WTC11 (cell line): ENCODE data around the gene CBX1. TPM values are rescaled to one million over a fixed set of nuclear protein-coding genes. Genes with fewer than 3 reads are reported as not detected.

Experiments
- ATAC-seq: fragments of 200-7000 bp; cut with Tn5 transposase; 2 replicates; pipeline ENCODE4 v1.10.0; 2021; ENCODE audit warnings: mild to moderate bottlenecking, moderate library complexity
- CTCF ChIA-PET: fragments of 300-600 bp; sonication (Branson Sonifier 250); formaldehyde crosslinking; loops from one replicate; lab custom pipeline; 2021; ENCODE audit warnings: antibody characterized with exemption; lab: Charles Lee
- POLR2A ChIA-PET: fragments of 350-600 bp; sonication (Branson Sonifier 250); formaldehyde crosslinking; loops from one replicate; lab custom pipeline; 2021; ENCODE audit warnings: antibody characterized with exemption; lab: Charles Lee
- DNase-seq: peaks from one replicate; pipeline ENCODE4 v3.0.0; 2021; ENCODE audit warnings: low spot score
- H3K27ac Mint-ChIP-seq: 2 replicates; pipeline ENCODE4 v1.8.0; 2021; ENCODE audit warnings: mixed read lengths
- H3K27me3 Mint-ChIP-seq: 2 replicates; pipeline ENCODE4 v1.8.0; 2021; ENCODE audit warnings: low read depth, mild to moderate bottlenecking, moderate library complexity, mixed read lengths
- H3K36me3 Mint-ChIP-seq: 2 replicates; pipeline ENCODE4 v1.8.0; 2021; ENCODE audit warnings: mixed read lengths
- H3K4me1 Mint-ChIP-seq: 2 replicates; pipeline ENCODE4 v1.8.0; 2022; ENCODE audit warnings: mixed read lengths
- H3K4me3 Mint-ChIP-seq: 2 replicates; pipeline ENCODE4 v1.8.0; 2021; ENCODE audit warnings: mild to moderate bottlenecking, moderate library complexity, mixed read lengths
- H3K9me3 Mint-ChIP-seq: 2 replicates; pipeline ENCODE4 v1.8.0; 2021; ENCODE audit warnings: mixed read lengths
- CREM ChIP-seq: sonication (generic); formaldehyde crosslinking; IDR thresholded peaks from 2 replicates; pipeline ENCODE4 v1.8.1; 2022; ENCODE audit warnings: mild to moderate bottlenecking, missing genetic modification reagents, moderate library complexity
- ESRRA ChIP-seq: sonication (generic); formaldehyde crosslinking; IDR thresholded peaks from 2 replicates; pipeline ENCODE4 v1.8.1; 2022; ENCODE audit warnings: mild to moderate bottlenecking, missing genetic modification reagents, borderline replicate concordance
- FOXK1 ChIP-seq: sonication (generic); formaldehyde crosslinking; IDR thresholded peaks from 2 replicates; pipeline ENCODE4 v1.8.0; 2022; ENCODE audit warnings: mild to moderate bottlenecking, moderate library complexity, missing genetic modification reagents
- GRHL2 ChIP-seq: fragments of 250-450 bp; sonication (Bioruptor Pico); IDR thresholded peaks from 2 replicates; pipeline ENCODE4 v1.8.0; 2022; ENCODE audit warnings: mild to moderate bottlenecking, moderate library complexity; ENCODE audit not compliant: insufficient replicate concordance, severe bottlenecking
- HMGA2 ChIP-seq: fragments of 250-450 bp; sonication (Bioruptor Pico); IDR thresholded peaks from 2 replicates; pipeline ENCODE4 v1.4.0; 2021; ENCODE audit warnings: mild to moderate bottlenecking, moderate library complexity
- NR1H2 ChIP-seq: sonication (generic); formaldehyde crosslinking; IDR thresholded peaks from 2 replicates; pipeline ENCODE4 v1.9.0; 2021; ENCODE audit warnings: mild to moderate bottlenecking, moderate library complexity, missing genetic modification reagents
- SMAD4 ChIP-seq: sonication (generic); formaldehyde crosslinking; IDR thresholded peaks from 2 replicates; pipeline ENCODE4 v1.8.0; 2022; ENCODE audit warnings: mild to moderate bottlenecking, missing genetic modification reagents
- TP53 ChIP-seq: sonication (generic); formaldehyde crosslinking; IDR thresholded peaks from 2 replicates; pipeline ENCODE4 v1.8.1; 2023; ENCODE audit warnings: mild to moderate bottlenecking, missing genetic modification reagents
- ZBTB21 ChIP-seq: sonication (generic); formaldehyde crosslinking; IDR thresholded peaks from 2 replicates; pipeline ENCODE4 v1.8.1; 2023; ENCODE audit warnings: mild to moderate bottlenecking, missing genetic modification reagents, borderline replicate concordance
- ZNF232 ChIP-seq: sonication (generic); formaldehyde crosslinking; IDR thresholded peaks from 2 replicates; pipeline ENCODE4 v1.8.0; 2022; ENCODE audit warnings: mild to moderate bottlenecking, missing genetic modification reagents
- ZNF416 ChIP-seq: fragments of 250-450 bp; sonication (Bioruptor Pico); IDR thresholded peaks from 2 replicates; pipeline ENCODE4 v1.9.0; 2021; ENCODE audit warnings: mild to moderate bottlenecking, inconsistent platforms
- total RNA-seq: library from RNA; stranded (reverse); gene quantifications from 3 replicates; pipeline ENCODE4 v1.2.3, GENCODE V29; 2021
- TF ChIP-seq, protein P1 (sequence below): sonication (generic); formaldehyde crosslinking; IDR thresholded peaks from 2 replicates; pipeline ENCODE4 v1.8.1; 2023; ENCODE audit warnings: mild to moderate bottlenecking, missing genetic modification reagents, borderline replicate concordance
- TF ChIP-seq, protein P2 (sequence below): fragments of 250-450 bp; sonication (Bioruptor Pico); IDR thresholded peaks from 2 replicates; pipeline ENCODE4 v1.8.0; 2021; ENCODE audit warnings: mild to moderate bottlenecking
- TF ChIP-seq, protein P3 (sequence below): sonication (generic); formaldehyde crosslinking; IDR thresholded peaks from 2 replicates; pipeline ENCODE4 v1.8.1; 2023; ENCODE audit warnings: mild to moderate bottlenecking, missing genetic modification reagents
- TF ChIP-seq, protein P4 (sequence below): sonication (generic); formaldehyde crosslinking; IDR thresholded peaks from 2 replicates; pipeline ENCODE4 v1.8.1; 2022; ENCODE audit warnings: mild to moderate bottlenecking, missing genetic modification reagents, moderate library complexity, borderline replicate concordance
- TF ChIP-seq, protein P5 (sequence below): sonication (generic); formaldehyde crosslinking; IDR thresholded peaks from 2 replicates; pipeline ENCODE4 v1.8.0; 2022; ENCODE audit warnings: mild to moderate bottlenecking, missing genetic modification reagents
- TF ChIP-seq, protein P6 (sequence below): sonication (generic); formaldehyde crosslinking; IDR thresholded peaks from 2 replicates; pipeline ENCODE4 v1.8.1; 2023; ENCODE audit warnings: mild to moderate bottlenecking, missing genetic modification reagents
- TF ChIP-seq, protein P7 (sequence below): sonication (generic); formaldehyde crosslinking; conservative IDR thresholded peaks from 2 replicates; pipeline ENCODE4 v1.8.1; 2023; ENCODE audit warnings: mild to moderate bottlenecking, low read depth, missing genetic modification reagents, moderate library complexity

The CBX1 gene
- total RNA-seq, 1 experiment from 2014 or later = 162 TPM

DNA sequence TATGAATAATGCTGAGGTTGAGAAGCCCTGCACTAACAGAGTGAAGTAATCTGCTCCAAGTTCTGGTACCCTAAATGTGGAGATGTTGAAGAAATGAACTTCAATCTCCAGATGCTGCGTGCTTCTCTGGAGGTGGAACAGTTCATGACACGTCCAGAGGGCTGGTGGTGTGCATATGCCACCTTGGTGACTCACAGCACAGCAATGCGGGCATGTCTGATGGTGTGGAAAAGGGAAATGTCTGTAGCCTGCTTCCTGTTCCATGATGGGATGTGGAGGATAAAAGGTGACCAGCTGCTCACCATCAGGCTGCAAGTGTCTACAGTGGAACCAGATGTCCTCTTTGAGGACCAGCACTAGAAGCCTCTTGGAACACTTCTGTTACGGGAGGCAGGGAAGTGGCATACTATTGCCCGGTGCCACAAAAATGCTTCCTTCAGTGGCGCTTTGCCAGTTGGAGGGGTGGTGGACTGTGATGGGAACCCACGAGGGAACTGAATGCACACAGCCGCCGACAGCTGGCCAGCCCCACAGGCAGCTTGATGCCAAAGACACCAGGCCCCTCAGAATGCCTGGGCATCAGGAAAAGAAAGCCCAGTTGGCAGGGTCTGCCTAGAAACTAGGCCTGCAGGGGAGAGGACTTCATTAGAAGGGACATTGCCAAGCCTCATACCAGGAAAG, 26.2 kb upstream of the CBX1 start:
- H3K27ac Mint-ChIP-seq = no peak overlapping the region
- TF ChIP-seq GRHL2 = no peak
- TF ChIP-seq HMGA2 = no peak
- TF ChIP-seq, protein P1, sequence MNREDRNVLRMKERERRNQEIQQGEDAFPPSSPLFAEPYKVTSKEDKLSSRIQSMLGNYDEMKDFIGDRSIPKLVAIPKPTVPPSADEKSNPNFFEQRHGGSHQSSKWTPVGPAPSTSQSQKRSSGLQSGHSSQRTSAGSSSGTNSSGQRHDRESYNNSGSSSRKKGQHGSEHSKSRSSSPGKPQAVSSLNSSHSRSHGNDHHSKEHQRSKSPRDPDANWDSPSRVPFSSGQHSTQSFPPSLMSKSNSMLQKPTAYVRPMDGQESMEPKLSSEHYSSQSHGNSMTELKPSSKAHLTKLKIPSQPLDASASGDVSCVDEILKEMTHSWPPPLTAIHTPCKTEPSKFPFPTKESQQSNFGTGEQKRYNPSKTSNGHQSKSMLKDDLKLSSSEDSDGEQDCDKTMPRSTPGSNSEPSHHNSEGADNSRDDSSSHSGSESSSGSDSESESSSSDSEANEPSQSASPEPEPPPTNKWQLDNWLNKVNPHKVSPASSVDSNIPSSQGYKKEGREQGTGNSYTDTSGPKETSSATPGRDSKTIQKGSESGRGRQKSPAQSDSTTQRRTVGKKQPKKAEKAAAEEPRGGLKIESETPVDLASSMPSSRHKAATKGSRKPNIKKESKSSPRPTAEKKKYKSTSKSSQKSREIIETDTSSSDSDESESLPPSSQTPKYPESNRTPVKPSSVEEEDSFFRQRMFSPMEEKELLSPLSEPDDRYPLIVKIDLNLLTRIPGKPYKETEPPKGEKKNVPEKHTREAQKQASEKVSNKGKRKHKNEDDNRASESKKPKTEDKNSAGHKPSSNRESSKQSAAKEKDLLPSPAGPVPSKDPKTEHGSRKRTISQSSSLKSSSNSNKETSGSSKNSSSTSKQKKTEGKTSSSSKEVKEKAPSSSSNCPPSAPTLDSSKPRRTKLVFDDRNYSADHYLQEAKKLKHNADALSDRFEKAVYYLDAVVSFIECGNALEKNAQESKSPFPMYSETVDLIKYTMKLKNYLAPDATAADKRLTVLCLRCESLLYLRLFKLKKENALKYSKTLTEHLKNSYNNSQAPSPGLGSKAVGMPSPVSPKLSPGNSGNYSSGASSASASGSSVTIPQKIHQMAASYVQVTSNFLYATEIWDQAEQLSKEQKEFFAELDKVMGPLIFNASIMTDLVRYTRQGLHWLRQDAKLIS (CRISPR knock-in tag) = no peak
- TF ChIP-seq, protein P2, sequence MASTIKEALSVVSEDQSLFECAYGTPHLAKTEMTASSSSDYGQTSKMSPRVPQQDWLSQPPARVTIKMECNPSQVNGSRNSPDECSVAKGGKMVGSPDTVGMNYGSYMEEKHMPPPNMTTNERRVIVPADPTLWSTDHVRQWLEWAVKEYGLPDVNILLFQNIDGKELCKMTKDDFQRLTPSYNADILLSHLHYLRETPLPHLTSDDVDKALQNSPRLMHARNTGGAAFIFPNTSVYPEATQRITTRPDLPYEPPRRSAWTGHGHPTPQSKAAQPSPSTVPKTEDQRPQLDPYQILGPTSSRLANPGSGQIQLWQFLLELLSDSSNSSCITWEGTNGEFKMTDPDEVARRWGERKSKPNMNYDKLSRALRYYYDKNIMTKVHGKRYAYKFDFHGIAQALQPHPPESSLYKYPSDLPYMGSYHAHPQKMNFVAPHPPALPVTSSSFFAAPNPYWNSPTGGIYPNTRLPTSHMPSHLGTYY (CRISPR knock-in tag) = no peak
- TF ChIP-seq, protein P3, sequence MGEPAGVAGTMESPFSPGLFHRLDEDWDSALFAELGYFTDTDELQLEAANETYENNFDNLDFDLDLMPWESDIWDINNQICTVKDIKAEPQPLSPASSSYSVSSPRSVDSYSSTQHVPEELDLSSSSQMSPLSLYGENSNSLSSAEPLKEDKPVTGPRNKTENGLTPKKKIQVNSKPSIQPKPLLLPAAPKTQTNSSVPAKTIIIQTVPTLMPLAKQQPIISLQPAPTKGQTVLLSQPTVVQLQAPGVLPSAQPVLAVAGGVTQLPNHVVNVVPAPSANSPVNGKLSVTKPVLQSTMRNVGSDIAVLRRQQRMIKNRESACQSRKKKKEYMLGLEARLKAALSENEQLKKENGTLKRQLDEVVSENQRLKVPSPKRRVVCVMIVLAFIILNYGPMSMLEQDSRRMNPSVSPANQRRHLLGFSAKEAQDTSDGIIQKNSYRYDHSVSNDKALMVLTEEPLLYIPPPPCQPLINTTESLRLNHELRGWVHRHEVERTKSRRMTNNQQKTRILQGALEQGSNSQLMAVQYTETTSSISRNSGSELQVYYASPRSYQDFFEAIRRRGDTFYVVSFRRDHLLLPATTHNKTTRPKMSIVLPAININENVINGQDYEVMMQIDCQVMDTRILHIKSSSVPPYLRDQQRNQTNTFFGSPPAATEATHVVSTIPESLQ = no peak
- TF ChIP-seq ZNF232 (CRISPR knock-in tag) = no peak
- TF ChIP-seq SMAD4 (CRISPR knock-in tag) = no peak
- TF ChIP-seq, protein P4, sequence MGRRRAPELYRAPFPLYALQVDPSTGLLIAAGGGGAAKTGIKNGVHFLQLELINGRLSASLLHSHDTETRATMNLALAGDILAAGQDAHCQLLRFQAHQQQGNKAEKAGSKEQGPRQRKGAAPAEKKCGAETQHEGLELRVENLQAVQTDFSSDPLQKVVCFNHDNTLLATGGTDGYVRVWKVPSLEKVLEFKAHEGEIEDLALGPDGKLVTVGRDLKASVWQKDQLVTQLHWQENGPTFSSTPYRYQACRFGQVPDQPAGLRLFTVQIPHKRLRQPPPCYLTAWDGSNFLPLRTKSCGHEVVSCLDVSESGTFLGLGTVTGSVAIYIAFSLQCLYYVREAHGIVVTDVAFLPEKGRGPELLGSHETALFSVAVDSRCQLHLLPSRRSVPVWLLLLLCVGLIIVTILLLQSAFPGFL (CRISPR knock-in tag) = no peak
- no peak for TF ChIP-seq CREM
- TF ChIP-seq TP53 (CRISPR knock-in tag) = no peak
- TF ChIP-seq ESRRA = no peak
- no peak for TF ChIP-seq ZNF416 (CRISPR knock-in tag)
- TF ChIP-seq, protein P5, sequence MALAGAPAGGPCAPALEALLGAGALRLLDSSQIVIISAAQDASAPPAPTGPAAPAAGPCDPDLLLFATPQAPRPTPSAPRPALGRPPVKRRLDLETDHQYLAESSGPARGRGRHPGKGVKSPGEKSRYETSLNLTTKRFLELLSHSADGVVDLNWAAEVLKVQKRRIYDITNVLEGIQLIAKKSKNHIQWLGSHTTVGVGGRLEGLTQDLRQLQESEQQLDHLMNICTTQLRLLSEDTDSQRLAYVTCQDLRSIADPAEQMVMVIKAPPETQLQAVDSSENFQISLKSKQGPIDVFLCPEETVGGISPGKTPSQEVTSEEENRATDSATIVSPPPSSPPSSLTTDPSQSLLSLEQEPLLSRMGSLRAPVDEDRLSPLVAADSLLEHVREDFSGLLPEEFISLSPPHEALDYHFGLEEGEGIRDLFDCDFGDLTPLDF (CRISPR knock-in tag) = no peak
- TF ChIP-seq NR1H2 = no peak
- TF ChIP-seq, protein P6, sequence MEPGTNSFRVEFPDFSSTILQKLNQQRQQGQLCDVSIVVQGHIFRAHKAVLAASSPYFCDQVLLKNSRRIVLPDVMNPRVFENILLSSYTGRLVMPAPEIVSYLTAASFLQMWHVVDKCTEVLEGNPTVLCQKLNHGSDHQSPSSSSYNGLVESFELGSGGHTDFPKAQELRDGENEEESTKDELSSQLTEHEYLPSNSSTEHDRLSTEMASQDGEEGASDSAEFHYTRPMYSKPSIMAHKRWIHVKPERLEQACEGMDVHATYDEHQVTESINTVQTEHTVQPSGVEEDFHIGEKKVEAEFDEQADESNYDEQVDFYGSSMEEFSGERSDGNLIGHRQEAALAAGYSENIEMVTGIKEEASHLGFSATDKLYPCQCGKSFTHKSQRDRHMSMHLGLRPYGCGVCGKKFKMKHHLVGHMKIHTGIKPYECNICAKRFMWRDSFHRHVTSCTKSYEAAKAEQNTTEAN = no peak
- TF ChIP-seq ZBTB21 (CRISPR knock-in tag) = no peak
- no peak for TF ChIP-seq FOXK1 (CRISPR knock-in tag)
- TF ChIP-seq, protein P7, sequence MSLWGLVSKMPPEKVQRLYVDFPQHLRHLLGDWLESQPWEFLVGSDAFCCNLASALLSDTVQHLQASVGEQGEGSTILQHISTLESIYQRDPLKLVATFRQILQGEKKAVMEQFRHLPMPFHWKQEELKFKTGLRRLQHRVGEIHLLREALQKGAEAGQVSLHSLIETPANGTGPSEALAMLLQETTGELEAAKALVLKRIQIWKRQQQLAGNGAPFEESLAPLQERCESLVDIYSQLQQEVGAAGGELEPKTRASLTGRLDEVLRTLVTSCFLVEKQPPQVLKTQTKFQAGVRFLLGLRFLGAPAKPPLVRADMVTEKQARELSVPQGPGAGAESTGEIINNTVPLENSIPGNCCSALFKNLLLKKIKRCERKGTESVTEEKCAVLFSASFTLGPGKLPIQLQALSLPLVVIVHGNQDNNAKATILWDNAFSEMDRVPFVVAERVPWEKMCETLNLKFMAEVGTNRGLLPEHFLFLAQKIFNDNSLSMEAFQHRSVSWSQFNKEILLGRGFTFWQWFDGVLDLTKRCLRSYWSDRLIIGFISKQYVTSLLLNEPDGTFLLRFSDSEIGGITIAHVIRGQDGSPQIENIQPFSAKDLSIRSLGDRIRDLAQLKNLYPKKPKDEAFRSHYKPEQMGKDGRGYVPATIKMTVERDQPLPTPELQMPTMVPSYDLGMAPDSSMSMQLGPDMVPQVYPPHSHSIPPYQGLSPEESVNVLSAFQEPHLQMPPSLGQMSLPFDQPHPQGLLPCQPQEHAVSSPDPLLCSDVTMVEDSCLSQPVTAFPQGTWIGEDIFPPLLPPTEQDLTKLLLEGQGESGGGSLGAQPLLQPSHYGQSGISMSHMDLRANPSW (CRISPR knock-in tag) = no peak
- peaks cover 6% of the 10 kb centered on the region for H3K36me3 Mint-ChIP-seq
- peaks cover 6% of the 10 kb centered on the region for H3K4me1 Mint-ChIP-seq
- ATAC-seq (no peak), DNase-seq (no peak)
- H3K4me3 Mint-ChIP-seq = no peak overlapping the region
- ChIA-PET POLR2A (no interaction called here), CTCF (interaction anchor here (0.8 to 2.2 kb wide), 3 partner anchors 62 to 102 kb away, joined by 4 to 7 read pairs (median 6); no protein-coding TSS in a partner anchor)
- no peaks in the 10 kb centered on the region for H3K27me3 Mint-ChIP-seq
- H3K9me3 Mint-ChIP-seq = no peaks in the 10 kb centered on the region
